Adrenal gland (tissue), 5 donors: ENCODE data around the gene KAZALD1.

Experiments
- POLR2A ChIP-seq, 2 donors: fragments of 450-650 bp; IDR thresholded peaks; one replicate each; pipeline ENCODE4 v1.6.1; 2017; ENCODE audit warnings: antibody characterized with exemption in 2 of 2, mild to moderate bottlenecking in 2 of 2, moderate library complexity in 1 of 2
- TF ChIP-seq, protein P1 (sequence below), 6 experiments: fragments of 450-650 bp in 4 of 6; fragments of 200-600 bp in 2 of 6; sonication (generic) in 1 of 6; IDR thresholded peaks; 1 replicate in 5 of 6; 2 replicates in 1 of 6; pipeline versions ENCODE4 v1.5.1 to v1.8.0; 2016 to 2021; ENCODE audit warnings: antibody characterized with exemption in 6 of 6, mild to moderate bottlenecking in 2 of 6, moderate library complexity in 1 of 6
- donor health status: DM: no; HTN: no; CAD: no.

DNA sequence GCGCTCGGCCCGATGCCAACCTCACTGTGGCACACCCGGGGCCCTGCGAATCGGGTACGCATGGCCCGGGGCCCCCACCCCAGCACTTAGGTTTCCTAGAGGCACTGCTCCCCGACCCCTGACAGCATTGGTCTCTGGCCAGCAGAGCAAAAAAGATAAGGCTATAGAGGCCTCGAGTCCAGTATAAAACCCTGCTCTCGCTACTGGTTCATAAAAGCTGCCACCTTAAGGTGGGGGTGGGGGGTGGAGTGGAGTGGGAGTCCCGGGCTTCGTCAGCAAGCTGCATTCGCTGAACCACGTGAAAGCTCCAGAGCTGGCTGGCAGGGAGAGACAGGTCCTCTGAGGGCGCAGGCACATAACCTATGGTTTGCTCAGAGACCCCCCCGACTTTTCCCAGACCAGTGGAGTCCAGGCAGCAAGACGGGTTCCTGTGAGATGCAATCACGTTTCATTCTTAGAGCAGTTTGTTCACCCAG lies 1.3 kb downstream of the KAZALD1 start:
- no peak for TF ChIP-seq POLR2A (IDR thresholded peaks at IDR 0.05)
- TF ChIP-seq, protein P1, sequence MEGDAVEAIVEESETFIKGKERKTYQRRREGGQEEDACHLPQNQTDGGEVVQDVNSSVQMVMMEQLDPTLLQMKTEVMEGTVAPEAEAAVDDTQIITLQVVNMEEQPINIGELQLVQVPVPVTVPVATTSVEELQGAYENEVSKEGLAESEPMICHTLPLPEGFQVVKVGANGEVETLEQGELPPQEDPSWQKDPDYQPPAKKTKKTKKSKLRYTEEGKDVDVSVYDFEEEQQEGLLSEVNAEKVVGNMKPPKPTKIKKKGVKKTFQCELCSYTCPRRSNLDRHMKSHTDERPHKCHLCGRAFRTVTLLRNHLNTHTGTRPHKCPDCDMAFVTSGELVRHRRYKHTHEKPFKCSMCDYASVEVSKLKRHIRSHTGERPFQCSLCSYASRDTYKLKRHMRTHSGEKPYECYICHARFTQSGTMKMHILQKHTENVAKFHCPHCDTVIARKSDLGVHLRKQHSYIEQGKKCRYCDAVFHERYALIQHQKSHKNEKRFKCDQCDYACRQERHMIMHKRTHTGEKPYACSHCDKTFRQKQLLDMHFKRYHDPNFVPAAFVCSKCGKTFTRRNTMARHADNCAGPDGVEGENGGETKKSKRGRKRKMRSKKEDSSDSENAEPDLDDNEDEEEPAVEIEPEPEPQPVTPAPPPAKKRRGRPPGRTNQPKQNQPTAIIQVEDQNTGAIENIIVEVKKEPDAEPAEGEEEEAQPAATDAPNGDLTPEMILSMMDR (IDR thresholded peaks at IDR 0.05): no peak
